SU-DHL-6 (cell line): ENCODE measurements around the gene KCNK3.

Experiments
- H2AFZ ChIP-seq: fragments of 200-600 bp; sonication (generic); 2 replicates; pipeline ENCODE4 v1.6.1; 2014; ENCODE audit warnings: low read depth, mild to moderate bottlenecking, moderate library complexity, mixed read lengths, antibody characterized with exemption, low read length; ENCODE audit not compliant: severe bottlenecking
- H3F3A ChIP-seq: fragments of 200-600 bp; shearing (Covaris generic); 2 replicates; pipeline ENCODE4 v1.6.0; 2016; ENCODE audit warnings: antibody characterized with exemption, mild to moderate bottlenecking; ENCODE audit not compliant: insufficient read depth
- H3K27ac ChIP-seq: fragments of 200-600 bp; sonication (generic); 2 replicates; pipeline ENCODE4 v1.5.1; 2016; ENCODE audit warnings: low read depth, mild to moderate bottlenecking, low read length, moderate library complexity, mixed read lengths
- H3K27me3 ChIP-seq: fragments of 200-600 bp; sonication (generic), shearing (Covaris generic); 2 replicates; pipeline ENCODE4 v1.6.0; 2014; ENCODE audit warnings: mild to moderate bottlenecking, low read length
- H3K36me3 ChIP-seq: fragments of 200-600 bp; sonication (generic); 2 replicates; pipeline ENCODE4 v1.6.1; 2014; ENCODE audit warnings: mild to moderate bottlenecking, low read length, mixed read lengths
- H3K4me2 ChIP-seq: fragments of 300-600, 200-600 bp; shearing (Covaris generic), sonication (generic); 2 replicates; pipeline ENCODE4 v1.6.0; 2014; ENCODE audit warnings: low read length, low read depth, mild to moderate bottlenecking; ENCODE audit not compliant: poor library complexity, severe bottlenecking
- H3K4me3 ChIP-seq: fragments of 200-600 bp; sonication (generic); 2 replicates; pipeline ENCODE4 v1.5.1; 2014; ENCODE audit warnings: antibody characterized with exemption, low read length, mild to moderate bottlenecking, mixed read lengths; ENCODE audit not compliant: insufficient read depth, poor library complexity, severe bottlenecking
- H3K79me2 ChIP-seq: fragments of 200-600 bp; sonication (generic); 2 replicates; pipeline ENCODE4 v1.6.1; 2014; ENCODE audit warnings: mild to moderate bottlenecking, low read length, moderate library complexity; ENCODE audit not compliant: insufficient read depth
- H3K9ac ChIP-seq: fragments of 200-600 bp; sonication (generic); 2 replicates; pipeline ENCODE4 v1.7.0; 2014; ENCODE audit warnings: mild to moderate bottlenecking, low read length
- H3K9me2 ChIP-seq: fragments of 200-600 bp; sonication (generic); replicated peaks from 2 replicates; pipeline ENCODE4 v1.6.1; 2014; ENCODE audit warnings: low read length; ENCODE audit not compliant: insufficient read depth
- H3K9me3 ChIP-seq: fragments of 200-600 bp; sonication (generic); 2 replicates; pipeline ENCODE4 v1.6.1; 2014; ENCODE audit warnings: low read length, mixed read lengths; ENCODE audit not compliant: insufficient read depth
- H4K20me1 ChIP-seq: fragments of 200-600 bp; sonication (generic); 2 replicates; pipeline ENCODE4 v1.6.1; 2014; ENCODE audit warnings: low read depth, mild to moderate bottlenecking, antibody characterized with exemption, low read length, moderate library complexity, mixed read lengths
- CTCF ChIP-seq: fragments of 200-600 bp; sonication (generic); IDR thresholded peaks from one replicate; pipeline ENCODE4 v1.5.1; 2017; ENCODE audit warnings: antibody characterized with exemption, mild to moderate bottlenecking, low read length, moderate library complexity; ENCODE audit not compliant: insufficient read depth, poor library complexity, severe bottlenecking
- EZH2phosphoT487 ChIP-seq: fragments of 200-600 bp; sonication (generic), shearing (Covaris generic); conservative IDR thresholded peaks from 2 replicates; pipeline ENCODE4 v1.6.1; 2018; ENCODE audit warnings: mild to moderate bottlenecking, antibody characterized with exemption, low read length, moderate library complexity, mixed read lengths

The KCNK3 gene

GRCh38 chr2:26647981-26648380 lies 44.5 kb upstream of the KCNK3 start:
- no peaks in the 10 kb centered on the region for H3K9me3 ChIP-seq
- no peaks in the 10 kb centered on the region for H3K9me2 ChIP-seq
- no peaks in the 10 kb centered on the region for H3K36me3 ChIP-seq
- TF ChIP-seq CTCF (no peak), EZH2phosphoT487 (no peak)
- H2AFZ ChIP-seq = no peak overlapping the region
- no peak overlapping the region for H3K4me3 ChIP-seq
- H3K27ac ChIP-seq = no peak overlapping the region
- no peaks in the 10 kb centered on the region for H4K20me1 ChIP-seq
- H3F3A ChIP-seq = no peaks in the 10 kb centered on the region
- no peak overlapping the region for H3K9ac ChIP-seq
- no peaks in the 10 kb centered on the region for H3K27me3 ChIP-seq
- H3K4me2 ChIP-seq = no peak overlapping the region
- H3K79me2 ChIP-seq = no peaks in the 10 kb centered on the region

GRCh38 chr2:26648516-26648915 lies 44.0 kb upstream of the KCNK3 start:
- Histone ChIP-seq H3K4me2 (no peak overlapping the region), H3K36me3 (no peaks in the 10 kb centered on the region), H3K9me2 (no peaks in the 10 kb centered on the region), H2AFZ (no peak overlapping the region), H3K27ac (no peak overlapping the region), H3K4me3 (no peak overlapping the region), H4K20me1 (no peaks in the 10 kb centered on the region), H3K9me3 (no peaks in the 10 kb centered on the region), H3F3A (no peaks in the 10 kb centered on the region), H3K9ac (no peak overlapping the region), H3K27me3 (no peaks in the 10 kb centered on the region), H3K79me2 (no peaks in the 10 kb centered on the region)
- no peak for TF ChIP-seq CTCF
- no peak for TF ChIP-seq EZH2phosphoT487

GRCh38 chr2:26649322-26649721 lies 43.2 kb upstream of the KCNK3 start:
- TF ChIP-seq EZH2phosphoT487 = no peak
- no peak for TF ChIP-seq CTCF
- Histone ChIP-seq H3K9me3 (no peaks in the 10 kb centered on the region), H3K27ac (no peak overlapping the region), H3K9ac (no peak overlapping the region), H3K36me3 (no peaks in the 10 kb centered on the region), H3F3A (no peaks in the 10 kb centered on the region), H3K4me3 (no peak overlapping the region), H3K9me2 (no peaks in the 10 kb centered on the region), H3K27me3 (no peaks in the 10 kb centered on the region), H3K4me2 (no peak overlapping the region), H3K79me2 (no peaks in the 10 kb centered on the region), H2AFZ (no peak overlapping the region), H4K20me1 (no peaks in the 10 kb centered on the region)
